Fibroblast of lung (primary cell): Measurements from ENCODE around the gene AGPAT1. TPM values are rescaled to one million over a fixed set of nuclear protein-coding genes. Genes with fewer than 3 reads are reported as not detected.

ENCODE experiments used
- DNase-seq, 2 donors: peaks; one replicate each; pipeline versions ENCODE4 v3.0.0 to v3.0.0-alpha.2; 2010; ENCODE audit warnings: low read depth in 2 of 2
- H2AFZ ChIP-seq: 2 replicates; pipeline ENCODE4 v1.5.1; 2012; ENCODE audit warnings: low read length, control low read depth, inconsistent platforms
- H3K27ac ChIP-seq: 2 replicates; pipeline ENCODE4 v1.5.1; 2011; ENCODE audit warnings: low read length, control low read depth; ENCODE audit not compliant: insufficient read depth
- H3K27me3 ChIP-seq: 2 replicates; pipeline ENCODE4 v1.5.1; 2011; ENCODE audit warnings: mild to moderate bottlenecking, low read length; ENCODE audit not compliant: control insufficient read depth, insufficient read depth
- H3K36me3 ChIP-seq: 2 replicates; pipeline ENCODE4 v1.5.1; 2011; ENCODE audit warnings: low read length; ENCODE audit not compliant: control insufficient read depth, insufficient read depth
- H3K4me1 ChIP-seq: 2 replicates; pipeline ENCODE4 v1.5.1; 2011; ENCODE audit warnings: low read length; ENCODE audit not compliant: control insufficient read depth, insufficient read depth; ENCODE audit errors: extremely low read depth
- H3K4me2 ChIP-seq: 2 replicates; pipeline ENCODE4 v1.5.1; 2011; ENCODE audit warnings: low read length, control low read depth; ENCODE audit not compliant: insufficient read depth; ENCODE audit errors: extremely low read depth
- H3K4me3 ChIP-seq, 4 experiments: fragments of 200-600 bp in 1 of 4; sonication (generic) in 1 of 4; replicated peaks in 1 of 4; 2 replicates each; pipeline ENCODE4 v1.5.1; 2011 to 2016; ENCODE audit warnings: low read length in 4 of 4, low read depth in 3 of 4, mild to moderate bottlenecking in 3 of 4, control low read depth in 2 of 4, inconsistent platforms in 1 of 4, mixed read lengths in 1 of 4; ENCODE audit not compliant: insufficient read depth in 1 of 4; ENCODE audit errors: control extremely low read depth in 1 of 4
- H3K79me2 ChIP-seq: 2 replicates; pipeline ENCODE4 v1.5.1; 2012; ENCODE audit warnings: mild to moderate bottlenecking, low read length, inconsistent platforms; ENCODE audit not compliant: control insufficient read depth, insufficient read depth
- H3K9ac ChIP-seq: 2 replicates; pipeline ENCODE4 v1.5.1; 2011; ENCODE audit warnings: mild to moderate bottlenecking, low read length, control low read depth; ENCODE audit not compliant: insufficient read depth
- H3K9me3 ChIP-seq: 2 replicates; pipeline ENCODE4 v1.5.1; 2012; ENCODE audit warnings: low read depth, low read length; ENCODE audit not compliant: control insufficient read depth, insufficient read depth
- H4K20me1 ChIP-seq: 2 replicates; pipeline ENCODE4 v1.5.1; 2011; ENCODE audit warnings: low read length; ENCODE audit not compliant: control insufficient read depth, insufficient read depth; ENCODE audit errors: extremely low read depth
- EZH2 ChIP-seq: IDR thresholded peaks from 2 replicates; pipeline ENCODE4 v1.5.1; 2012; ENCODE audit warnings: low read length, control low read depth, mild to moderate bottlenecking; ENCODE audit errors: missing control alignments
- polyA plus RNA-seq, 2 donors: library from polyadenylated mRNA; depleted of rRNA in 1 of 2; stranded (reverse) in 1 of 2; unstranded in 1 of 2; fragments of >200 nt; gene quantifications; 2 replicates each; pipeline ENCODE4 v1.2.1, GENCODE V29; 2011 to 2012; ENCODE audit warnings: missing spikeins in 1 of 2
- total RNA-seq: library from RNA; depleted of rRNA; stranded (reverse); fragments of >200 nt; gene quantifications from 2 replicates; pipeline ENCODE4 v1.2.1, GENCODE V29; 2014
- TF ChIP-seq, protein P1 (sequence below), 2 donors: IDR thresholded peaks in 1 of 2; conservative IDR thresholded peaks in 1 of 2; 1 replicate in 1 of 2; 2 replicates in 1 of 2; pipeline ENCODE4 v1.5.1; 2011 to 2012; ENCODE audit warnings: low read length in 2 of 2, control low read depth in 1 of 2, inconsistent platforms in 1 of 2, low read depth in 1 of 2, mild to moderate bottlenecking in 1 of 2

Gene AGPAT1
- total and polyA plus RNA-seq, 2 donors (not counting 1 experiment from before 2014, with no cell fraction given): 22.1 to 79.0 TPM

- peak within 1 kb of the TSS; percentile 99 for H3K4me2 ChIP-seq
- peak; percentile 92 to 95 for DNase-seq
- no peaks in the 10 kb centered on the region for H3K9me3 ChIP-seq
- H3K36me3 ChIP-seq: peaks cover 5% of the 10 kb centered on the region
- no peaks in the 10 kb centered on the region for H4K20me1 ChIP-seq
- H3K9ac ChIP-seq: peak within 1 kb of the TSS; percentile 86
- peaks cover 15% of the 10 kb centered on the region for H3K79me2 ChIP-seq
- peaks cover 18% of the 10 kb centered on the region for H3K4me1 ChIP-seq
- no peak for TF ChIP-seq EZH2
- TF ChIP-seq, protein P1, sequence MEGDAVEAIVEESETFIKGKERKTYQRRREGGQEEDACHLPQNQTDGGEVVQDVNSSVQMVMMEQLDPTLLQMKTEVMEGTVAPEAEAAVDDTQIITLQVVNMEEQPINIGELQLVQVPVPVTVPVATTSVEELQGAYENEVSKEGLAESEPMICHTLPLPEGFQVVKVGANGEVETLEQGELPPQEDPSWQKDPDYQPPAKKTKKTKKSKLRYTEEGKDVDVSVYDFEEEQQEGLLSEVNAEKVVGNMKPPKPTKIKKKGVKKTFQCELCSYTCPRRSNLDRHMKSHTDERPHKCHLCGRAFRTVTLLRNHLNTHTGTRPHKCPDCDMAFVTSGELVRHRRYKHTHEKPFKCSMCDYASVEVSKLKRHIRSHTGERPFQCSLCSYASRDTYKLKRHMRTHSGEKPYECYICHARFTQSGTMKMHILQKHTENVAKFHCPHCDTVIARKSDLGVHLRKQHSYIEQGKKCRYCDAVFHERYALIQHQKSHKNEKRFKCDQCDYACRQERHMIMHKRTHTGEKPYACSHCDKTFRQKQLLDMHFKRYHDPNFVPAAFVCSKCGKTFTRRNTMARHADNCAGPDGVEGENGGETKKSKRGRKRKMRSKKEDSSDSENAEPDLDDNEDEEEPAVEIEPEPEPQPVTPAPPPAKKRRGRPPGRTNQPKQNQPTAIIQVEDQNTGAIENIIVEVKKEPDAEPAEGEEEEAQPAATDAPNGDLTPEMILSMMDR (conservative IDR thresholded peaks at IDR 0.05 in 1 of 2, IDR thresholded peaks at IDR 0.05 in 1 of 2; ENCODE audit: low read depth in 1 of 2, low read length in 2 of 2): peak in 1 of 2 donors; percentile 39
- peak within 1 kb of the TSS; percentile 94 for H2AFZ ChIP-seq
- H3K4me3 ChIP-seq: peak within 1 kb of the TSS; percentile 91 to 96 (median 94)
- H3K27me3 ChIP-seq: no peaks in the 10 kb centered on the region
- peak within 1 kb of the TSS; percentile 95 for H3K27ac ChIP-seq
Measured at GRCh38 chr6:32153564-32154513, 22.0 kb downstream of the AGPAT1 start, which contains the start of gene PPT2. Gene PPT2 (plus strand): TSS chr6:32154141. CDS start chr6:32154595, 454 bp downstream.

DNA sequence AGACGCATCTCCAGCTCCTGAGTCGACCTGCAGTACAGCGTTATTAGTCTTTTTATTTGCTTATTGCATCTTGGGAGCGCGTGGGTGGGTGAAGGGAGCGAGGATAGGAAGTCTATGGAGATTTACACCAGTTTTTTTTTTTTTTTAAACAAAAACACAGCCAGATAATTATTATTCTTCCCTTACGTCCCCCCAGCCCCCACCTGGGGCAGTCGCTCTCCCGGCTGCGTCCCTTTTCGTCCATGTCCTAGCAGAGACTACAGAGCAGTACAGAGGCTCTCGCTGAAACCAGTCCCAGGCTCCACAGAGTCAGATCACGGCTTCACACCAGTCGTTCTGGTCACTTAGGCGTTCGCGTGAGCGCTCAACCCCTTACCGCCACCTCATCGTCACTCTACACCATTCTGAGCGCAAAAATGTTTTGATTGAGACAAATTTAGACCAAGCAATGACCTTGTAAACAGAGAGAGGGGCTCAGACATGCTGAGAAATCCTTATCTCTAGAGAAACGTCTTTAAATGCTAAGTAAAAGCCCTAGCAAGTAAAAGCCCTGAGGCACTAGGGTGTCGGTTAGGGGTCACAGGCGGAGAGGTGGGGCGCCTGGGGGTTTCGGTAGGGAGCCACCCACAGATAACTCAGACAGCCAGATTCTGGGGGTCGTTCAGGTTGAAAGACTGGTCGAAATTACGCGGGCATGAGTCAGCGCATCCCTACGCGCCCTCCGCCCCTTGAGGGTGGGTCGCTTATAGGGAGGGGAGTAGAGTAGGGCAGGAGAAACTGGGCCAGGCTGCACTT lies 22.9 kb downstream of the AGPAT1 start:
- Histone ChIP-seq H3K27ac (peak overlapping the region; percentile 95), H3K9ac (peak overlapping the region; percentile 86), H3K79me2 (peaks cover 15% of the 10 kb centered on the region), H2AFZ (peak overlapping the region; percentile 80), H3K36me3 (peaks cover 5% of the 10 kb centered on the region), H3K4me3 (peak overlapping the region; percentile 53 to 96 (median 93)), H3K4me1 (peaks cover 18% of the 10 kb centered on the region), H3K27me3 (no peaks in the 10 kb centered on the region), H3K4me2 (peak overlapping the region; percentile 99), H4K20me1 (no peaks in the 10 kb centered on the region), H3K9me3 (no peaks in the 10 kb centered on the region)
- peak; percentile 45 to 52 for DNase-seq
- TF ChIP-seq, protein P1 (conservative IDR thresholded peaks at IDR 0.05 in 1 of 2, IDR thresholded peaks at IDR 0.05 in 1 of 2; ENCODE audit: low read depth in 1 of 2, low read length in 2 of 2): no peak
- TF ChIP-seq EZH2: no peak
